Measurements from ENCODE around the gene SHFL.

- TF ChIP-seq PBX3 (IDR thresholded peaks at IDR 0.05) (no peak), CTCF (IDR thresholded peaks at IDR 0.05) (no peak), MEF2A (IDR thresholded peaks at IDR 0.05; ENCODE audit: borderline replicate concordance, low read depth) (no peak), EZH2phosphoT487 (IDR thresholded peaks at IDR 0.05; ENCODE audit: borderline replicate concordance, low read depth) (no peak), ELF1 (IDR thresholded peaks at IDR 0.05) (no peak), YY1 (IDR thresholded peaks at IDR 0.05; ENCODE audit: low read depth) (no peak), SIN3A (IDR thresholded peaks at IDR 0.05; ENCODE audit: borderline replicate concordance, low read depth, low read length) (no peak), POLR2AphosphoS5 (IDR thresholded peaks at IDR 0.05; ENCODE audit: low read depth, low read length) (no peak), TEAD4 (IDR thresholded peaks at IDR 0.05; ENCODE audit: borderline replicate concordance, insufficient read depth) (no peak), FOXJ3 (CRISPR knock-in tag; IDR thresholded peaks at IDR 0.05) (no peak), RFX5 (IDR thresholded peaks at IDR 0.05; ENCODE audit: low read length) (no peak)
Observed at GRCh38 chr19:10122045-10122444, 35.9 kb downstream of the SHFL start.
